Stimulated activated CD8-positive, alpha-beta memory T cell treated with anti-CD3 and anti-CD28 coated beads, Interleukin-7, amount 100 ng/mL, for 4 hours (primary cell): Measurements from ENCODE around the gene ACHE.
"Not testable (repeated sequence)": the region's sequence is repeated elsewhere in the genome, so short reads cannot be mapped to it uniquely, and the experiment has no call there.

ENCODE experiments used
- DNase-seq, 2 donors: peaks; one replicate each; pipeline ENCODE4 v3.0.0-alpha.2; 2020; ENCODE audit warnings: low read depth in 2 of 2

The ACHE gene

DNA sequence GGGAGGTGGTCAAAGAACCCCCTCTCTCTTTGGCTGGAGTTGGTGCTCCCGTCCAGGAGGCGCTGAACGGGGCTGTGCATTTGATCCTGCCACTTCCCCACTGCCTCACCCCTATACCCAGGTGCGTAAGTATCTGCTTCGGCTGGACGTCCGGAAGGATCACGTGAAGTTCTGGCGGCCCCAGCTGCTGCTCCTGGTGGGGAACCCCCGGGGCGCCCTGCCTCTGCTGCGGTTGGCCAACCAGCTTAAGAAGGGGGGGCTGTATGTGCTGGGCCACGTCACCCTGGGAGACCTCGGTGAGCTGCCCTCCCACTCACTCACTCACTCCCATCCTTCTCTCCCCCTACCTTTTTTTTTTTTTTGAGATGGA is 34.1 kb downstream of the ACHE start:
- DNase-seq, result no peak

DNA sequence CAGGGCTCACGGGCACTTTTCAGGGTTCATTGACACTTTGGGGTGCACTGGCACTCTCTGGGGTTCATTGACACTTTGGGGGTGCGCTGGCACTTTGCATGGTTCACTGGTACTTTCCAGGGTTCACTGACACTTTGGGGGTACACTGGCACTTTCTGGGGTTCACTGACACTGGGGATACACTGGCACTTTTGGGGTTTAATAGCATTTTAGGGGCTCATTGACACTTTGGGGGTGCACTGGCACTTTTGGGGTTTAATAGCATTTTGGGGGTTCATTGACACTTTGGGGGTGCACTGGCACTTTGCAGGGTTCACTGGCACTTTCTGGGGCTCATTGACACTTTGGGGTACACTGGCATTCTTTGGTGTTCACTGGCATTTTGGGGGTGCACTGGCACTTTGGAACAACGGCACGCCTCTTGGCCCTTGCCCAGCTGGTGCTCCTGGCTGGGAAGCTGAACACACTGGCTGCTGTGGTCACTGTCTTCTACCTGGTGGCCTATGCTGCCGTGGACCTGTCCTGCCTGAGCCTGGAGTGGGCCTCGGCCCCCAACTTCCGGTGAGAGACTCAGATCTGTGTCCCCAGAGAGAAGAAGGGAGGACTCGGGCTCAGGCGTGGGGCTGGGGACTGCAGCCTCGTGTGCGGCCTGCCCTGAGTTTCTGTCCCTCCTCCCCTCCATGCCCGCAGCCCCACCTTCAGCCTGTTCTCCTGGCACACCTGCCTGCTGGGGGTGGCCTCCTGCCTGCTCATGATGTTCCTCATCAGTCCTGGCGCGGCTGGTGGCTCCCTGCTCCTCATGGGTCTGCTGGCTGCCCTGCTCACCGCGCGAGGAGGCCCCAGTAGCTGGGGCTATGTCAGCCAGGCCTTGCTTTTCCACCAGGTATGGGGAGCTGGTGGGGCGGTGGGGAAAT is 34.7 kb downstream of the ACHE start:
- no peak for DNase-seq

DNA sequence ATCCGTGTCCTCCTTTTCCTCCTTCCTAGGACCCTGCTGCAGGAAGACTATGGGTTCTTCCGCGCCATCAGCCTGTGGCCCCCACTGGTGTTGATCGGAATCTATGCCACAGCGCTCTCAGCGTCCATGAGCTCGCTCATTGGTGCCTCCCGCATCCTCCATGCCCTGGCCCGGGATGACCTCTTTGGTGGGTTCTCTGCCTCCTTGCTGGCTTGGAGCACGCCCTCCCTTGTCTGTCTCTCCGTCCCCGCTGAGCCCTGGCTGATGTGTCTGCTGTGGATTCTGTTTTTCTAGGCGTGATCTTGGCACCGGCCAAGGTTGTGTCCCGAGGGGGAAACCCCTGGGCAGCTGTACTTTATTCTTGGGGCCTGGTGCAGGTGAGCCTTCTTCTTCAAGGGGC is 35.8 kb downstream of the ACHE start:
- DNase-seq, result no peak

DNA sequence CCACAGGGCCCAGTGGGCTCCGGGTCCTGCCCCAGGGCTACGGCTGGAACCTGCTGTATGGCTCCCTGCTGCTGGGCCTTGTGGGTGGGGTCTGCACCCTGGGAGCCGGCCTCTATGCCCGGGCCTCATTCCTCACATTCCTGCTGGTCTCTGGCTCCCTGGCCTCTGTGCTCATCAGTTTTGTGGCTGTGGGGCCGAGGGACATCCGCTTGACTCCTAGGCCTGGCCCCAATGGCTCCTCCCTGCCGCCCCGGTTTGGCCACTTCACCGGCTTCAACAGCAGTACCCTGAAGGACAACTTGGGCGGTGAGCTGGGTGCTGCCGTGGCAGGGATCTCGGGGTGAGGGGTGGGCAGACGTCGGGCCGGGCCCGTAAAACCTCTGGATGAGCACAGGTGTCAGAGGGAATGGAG is 38.8 kb downstream of the ACHE start:
- DNase-seq, result no peak

DNA sequence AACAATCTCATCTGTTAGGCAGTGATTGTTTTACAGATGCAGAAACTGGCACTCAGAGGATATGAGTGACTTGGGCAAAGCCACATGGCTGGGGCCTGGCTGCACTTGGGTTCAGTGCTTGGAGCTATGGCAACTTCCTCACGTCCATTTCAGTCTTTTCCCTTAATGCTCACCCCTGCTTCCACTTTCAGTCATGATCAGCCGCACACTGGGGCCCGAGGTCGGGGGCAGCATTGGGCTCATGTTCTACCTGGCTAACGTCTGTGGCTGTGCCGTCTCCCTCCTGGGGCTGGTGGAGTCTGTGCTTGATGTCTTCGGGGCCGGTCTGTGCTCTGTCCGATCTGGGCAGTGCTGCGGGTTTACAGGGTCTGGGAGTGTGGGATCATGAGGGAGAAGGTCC is 40.2 kb downstream of the ACHE start:
- no peak for DNase-seq

DNA sequence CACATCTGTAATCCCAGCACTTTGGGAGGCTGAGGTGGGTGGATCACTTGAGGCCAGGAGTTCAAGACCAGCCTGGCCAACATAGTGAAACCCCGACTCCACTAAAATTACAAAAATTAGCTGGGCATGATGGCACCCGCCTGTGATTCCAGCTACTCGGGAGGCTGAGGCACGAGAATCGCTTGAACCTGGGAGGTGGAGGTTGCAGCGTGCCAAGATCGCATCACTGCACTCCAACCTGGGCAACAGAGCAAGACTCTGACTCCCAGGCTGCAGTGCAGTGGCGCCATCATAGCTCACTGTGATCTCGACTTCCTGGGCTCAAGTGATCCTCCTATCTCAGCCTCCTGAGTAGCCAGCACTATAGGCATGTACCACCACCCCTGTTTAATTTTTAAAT is 40.8 kb downstream of the ACHE start:
- not testable (repeated sequence) for DNase-seq

DNA sequence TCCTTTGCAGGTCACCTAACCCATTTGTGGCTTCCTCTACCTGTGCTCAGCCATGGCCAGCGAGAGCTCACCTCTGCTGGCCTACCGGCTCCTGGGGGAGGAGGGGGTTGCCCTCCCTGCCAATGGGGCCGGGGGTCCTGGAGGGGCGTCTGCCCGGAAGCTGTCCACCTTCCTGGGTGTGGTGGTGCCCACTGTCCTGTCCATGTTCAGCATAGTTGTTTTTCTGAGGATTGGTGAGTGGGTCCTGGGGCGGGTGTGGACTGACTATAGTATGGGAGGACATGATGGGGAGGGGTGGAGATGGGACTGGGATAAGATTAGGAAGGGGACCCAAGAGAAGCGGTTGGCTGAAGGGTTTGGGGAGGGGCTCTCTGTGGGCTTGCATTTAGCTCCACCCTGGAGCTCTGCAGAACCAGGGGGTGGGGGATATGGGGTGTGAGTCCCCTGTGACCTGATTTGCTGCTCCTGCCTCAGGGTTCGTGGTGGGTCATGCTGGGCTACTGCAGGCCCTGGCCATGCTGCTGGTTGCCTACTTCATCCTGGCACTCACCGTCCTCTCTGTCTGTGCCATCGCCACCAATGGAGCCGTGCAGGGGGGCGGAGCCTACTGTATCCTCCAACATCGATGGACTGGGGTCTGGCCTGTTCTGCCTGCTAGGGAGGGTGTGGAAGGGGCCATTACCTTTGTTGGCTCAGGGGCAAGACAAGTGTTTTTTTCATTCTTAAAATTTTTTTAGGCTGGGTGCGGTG is 41.4 kb downstream of the ACHE start:
- no peak for DNase-seq

DNA sequence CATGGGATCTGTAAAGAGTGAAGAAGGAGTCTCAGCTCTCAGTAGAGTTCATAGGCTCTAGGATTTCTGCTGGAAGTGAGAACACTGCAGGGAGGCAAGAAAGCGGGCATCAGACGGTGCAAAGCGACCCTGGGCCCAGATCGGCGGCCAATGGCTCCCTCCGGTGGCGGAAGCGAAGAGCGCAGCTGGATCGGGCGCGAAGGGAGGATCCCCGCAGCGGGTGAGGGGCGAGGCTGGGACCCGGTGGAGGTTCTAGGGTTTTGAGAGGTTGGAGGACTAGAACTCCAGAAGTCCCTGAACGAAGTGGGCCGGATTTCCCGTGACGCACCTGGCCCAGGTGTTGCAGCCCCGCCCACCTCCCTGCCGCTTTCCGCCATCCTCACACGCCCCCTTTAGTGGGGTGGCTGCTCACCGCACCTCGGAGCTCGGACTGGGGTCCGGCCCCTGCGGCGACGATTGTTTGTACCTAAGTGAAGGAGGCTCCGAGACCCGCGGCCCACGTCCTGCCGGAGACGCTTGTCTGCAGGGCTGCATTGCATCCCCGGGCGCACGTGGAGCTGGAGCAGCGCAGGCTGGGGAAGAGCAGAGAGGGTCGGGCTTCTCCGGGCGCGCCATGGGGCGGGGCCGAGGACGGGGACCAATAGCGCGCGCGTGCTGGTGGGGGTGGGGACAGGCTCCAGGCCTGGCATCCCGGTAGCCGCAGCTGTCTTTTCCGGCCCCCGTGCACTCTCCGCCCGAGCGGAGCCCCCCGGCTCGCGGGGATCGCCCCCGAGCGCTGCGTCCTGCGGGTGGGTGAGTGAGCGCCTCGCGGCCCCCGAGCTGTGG is 43.4 kb downstream of the ACHE start, which contains the start of gene SLC12A9:
Gene SLC12A9 (plus strand): TSS at position 666 of the 825 bp plus-strand sequence. CDS start 1,485 bp downstream, outside the sequence.
- DNase-seq, result peak; percentile 59 to 80

DNA sequence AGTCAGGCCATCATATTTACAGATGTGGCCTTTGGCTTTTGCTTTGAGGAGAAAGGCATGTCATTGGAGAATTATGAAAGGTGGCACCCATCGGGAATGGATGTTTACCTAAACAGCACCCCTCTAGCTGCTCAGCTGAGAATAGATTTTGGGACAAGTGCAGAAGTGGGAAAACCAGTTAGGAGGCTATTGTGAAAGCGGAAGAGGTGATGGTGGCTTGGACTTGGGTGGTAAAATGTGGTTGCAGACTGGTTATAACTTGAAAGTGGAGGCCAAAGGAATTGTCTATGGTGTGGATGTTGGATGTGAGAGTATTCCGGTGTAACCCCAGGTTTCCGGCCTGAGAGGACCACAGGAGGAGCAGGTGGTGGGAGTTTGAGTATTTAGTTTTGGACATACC is 48.3 kb downstream of the ACHE start:
- DNase-seq, result no peak

DNA sequence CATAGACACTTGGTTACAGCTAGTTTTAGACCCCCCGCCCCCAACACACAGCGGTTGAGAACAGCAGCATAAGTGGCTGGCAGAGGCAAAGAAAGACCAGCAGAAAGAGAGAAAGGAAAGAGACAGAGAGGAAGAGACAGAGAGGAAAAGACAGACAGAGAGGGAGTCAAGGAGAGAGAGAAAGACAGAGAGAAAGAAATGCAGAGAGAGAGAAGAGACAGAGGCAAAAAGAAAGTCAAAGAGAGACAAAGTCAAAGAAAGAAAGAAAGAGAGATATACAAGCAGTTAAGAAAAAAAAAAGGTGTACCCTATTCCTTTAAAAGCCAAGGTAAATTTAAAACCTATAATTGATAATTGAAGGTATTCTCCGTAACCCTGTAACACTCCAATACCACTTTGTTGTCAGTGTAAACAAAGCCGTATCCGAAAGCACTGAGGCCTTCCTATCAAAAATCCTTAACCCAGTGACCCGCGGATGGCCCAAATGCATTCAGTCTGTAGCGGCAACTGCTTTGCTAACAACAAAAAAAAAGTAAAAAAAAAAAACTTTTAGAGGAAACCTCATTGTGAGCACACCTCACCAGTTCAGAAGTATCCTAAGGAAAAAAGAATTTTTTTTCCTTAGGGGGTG is 55.1 kb downstream of the ACHE start:
- DNase-seq, result no peak
